ENCODE data around the gene GAB1. TPM values are rescaled to one million over a fixed set of nuclear protein-coding genes. Genes with fewer than 3 reads are reported as not detected.

The GAB1 gene
- total RNA-seq, 2 donors from 2014 or later, result 3.2 TPM; not detected in 1

GRCh38 chr4:143351149-143351691, 14.5 kb downstream of the GAB1 start:
- no peak overlapping the region for H3K27ac Mint-ChIP-seq
- ATAC-seq (no peak), DNase-seq (ENCODE audit: low spot score in 2 of 2) (no peak)
- no peaks in the 10 kb centered on the region for H3K36me3 Mint-ChIP-seq
- no peaks in the 10 kb centered on the region for H3K9me3 Mint-ChIP-seq

- Mint-ChIP-seq H3K9me3 (no peaks in the 10 kb centered on the region), H3K36me3 (no peaks in the 10 kb centered on the region), H3K27ac (no peak overlapping the region)
- DNase-seq (ENCODE audit: low spot score in 2 of 2) (no peak), ATAC-seq (no peak)
These were observed 15.2 kb downstream of the GAB1 start for GRCh38 chr4:143351774-143352451.

- ATAC-seq, result no peak
- Mint-ChIP-seq H3K9me3 (no peaks in the 10 kb centered on the region), H3K36me3 (no peaks in the 10 kb centered on the region), H3K27ac (no peak overlapping the region)
- no peak for DNase-seq (ENCODE audit: low spot score in 2 of 2)
These were observed 16.0 kb downstream of the GAB1 start for GRCh38 chr4:143352720-143353119.

- no peak for DNase-seq (ENCODE audit: low spot score in 2 of 2)
- no peak overlapping the region for H3K27ac Mint-ChIP-seq
- no peaks in the 10 kb centered on the region for H3K9me3 Mint-ChIP-seq
- ATAC-seq, result no peak
- H3K36me3 Mint-ChIP-seq, result no peaks in the 10 kb centered on the region
These were observed 17.1 kb downstream of the GAB1 start for GRCh38 chr4:143353797-143354196.

GRCh38 chr4:143354990-143355389, 18.3 kb downstream of the GAB1 start:
- ATAC-seq, result no peak
- Mint-ChIP-seq H3K27ac (no peak overlapping the region), H3K36me3 (no peaks in the 10 kb centered on the region), H3K9me3 (no peaks in the 10 kb centered on the region)
- no peak for DNase-seq (ENCODE audit: low spot score in 2 of 2)

GRCh38 chr4:143355540-143356217, 19.0 kb downstream of the GAB1 start:
- Mint-ChIP-seq H3K9me3 (no peaks in the 10 kb centered on the region), H3K36me3 (no peaks in the 10 kb centered on the region), H3K27ac (no peak overlapping the region)
- no peak for DNase-seq (ENCODE audit: low spot score in 2 of 2)
- no peak for ATAC-seq

GRCh38 chr4:143356493-143356892, 19.8 kb downstream of the GAB1 start:
- H3K36me3 Mint-ChIP-seq, result no peaks in the 10 kb centered on the region
- DNase-seq (ENCODE audit: low spot score in 2 of 2) (no peak), ATAC-seq (no peak)
- no peaks in the 10 kb centered on the region for H3K9me3 Mint-ChIP-seq
- no peak overlapping the region for H3K27ac Mint-ChIP-seq

- DNase-seq (ENCODE audit: low spot score in 2 of 2), result no peak
- Mint-ChIP-seq H3K9me3 (peaks cover 0 to 4% of the 10 kb centered on the region in 2 donors), H3K36me3 (no peaks in the 10 kb centered on the region), H3K27ac (no peak overlapping the region)
- ATAC-seq, result peak in 1 of 2 donors; percentile 18
These were observed 20.6 kb downstream of the GAB1 start for GRCh38 chr4:143357161-143357845.

GRCh38 chr4:143358419-143358818, 21.7 kb downstream of the GAB1 start:
- ATAC-seq (no peak), DNase-seq (ENCODE audit: low spot score in 2 of 2) (no peak)
- H3K9me3 Mint-ChIP-seq, result peaks cover 0 to 5% of the 10 kb centered on the region in 2 donors
- no peaks in the 10 kb centered on the region for H3K36me3 Mint-ChIP-seq
- peak overlapping the region in 1 of 2 donors; percentile 87 for H3K27ac Mint-ChIP-seq

GRCh38 chr4:143358923-143359643, 22.4 kb downstream of the GAB1 start:
- peak overlapping the region; percentile 49 to 87 for H3K27ac Mint-ChIP-seq
- H3K9me3 Mint-ChIP-seq, result peaks cover 0 to 5% of the 10 kb centered on the region in 2 donors
- ATAC-seq (peak; percentile 81 to 85), DNase-seq (ENCODE audit: low spot score in 2 of 2) (peak in 1 of 2 donors; percentile 24)
- H3K36me3 Mint-ChIP-seq, result no peaks in the 10 kb centered on the region

- DNase-seq (ENCODE audit: low spot score in 2 of 2), result peak in 1 of 2 donors; percentile 19
- Mint-ChIP-seq H3K9me3 (peaks cover 0 to 5% of the 10 kb centered on the region in 2 donors), H3K27ac (peak overlapping the region; percentile 49 to 87), H3K36me3 (no peaks in the 10 kb centered on the region)
- peak; percentile 51 to 70 for ATAC-seq
These were observed 23.0 kb downstream of the GAB1 start for GRCh38 chr4:143359644-143360193.

GRCh38 chr4:143360838-143361625, 24.4 kb downstream of the GAB1 start:
- Mint-ChIP-seq H3K9me3 (peaks cover 0 to 5% of the 10 kb centered on the region in 2 donors), H3K36me3 (no peaks in the 10 kb centered on the region), H3K27ac (no peak overlapping the region)

GRCh38 chr4:143362349-143363046, 25.8 kb downstream of the GAB1 start:
- DNase-seq (ENCODE audit: low spot score in 2 of 2) (no peak), ATAC-seq (no peak)
- Mint-ChIP-seq H3K36me3 (no peaks in the 10 kb centered on the region), H3K9me3 (peaks cover 0 to 5% of the 10 kb centered on the region in 2 donors), H3K27ac (no peak overlapping the region)

More at GRCh38 chr4:143360838-143361625, 24.4 kb downstream of the GAB1 start:
- DNase-seq (ENCODE audit: low spot score in 2 of 2) (no peak), ATAC-seq (no peak)

- no peaks in the 10 kb centered on the region for H3K36me3 Mint-ChIP-seq
- peaks cover 0 to 5% of the 10 kb centered on the region in 2 donors for H3K9me3 Mint-ChIP-seq
- H3K27ac Mint-ChIP-seq, result no peak overlapping the region
- DNase-seq (ENCODE audit: low spot score in 2 of 2) (no peak), ATAC-seq (no peak)
These were observed 26.7 kb downstream of the GAB1 start for GRCh38 chr4:143363332-143363731.

- no peak for DNase-seq (ENCODE audit: low spot score in 2 of 2)
- no peak overlapping the region for H3K27ac Mint-ChIP-seq
- no peak for ATAC-seq
These were observed 27.4 kb downstream of the GAB1 start for GRCh38 chr4:143364063-143364462.

More at GRCh38 chr4:143364063-143364462, 27.4 kb downstream of the GAB1 start:
- Mint-ChIP-seq H3K36me3 (no peaks in the 10 kb centered on the region), H3K9me3 (peaks cover 0 to 5% of the 10 kb centered on the region in 2 donors)

Measured in activated naive CD4-positive, alpha-beta T cell treated with anti-CD3 and anti-CD28 coated beads, Interleukin-2, amount 50 U/mL, for 72 hours (primary cell).